Stimulated activated CD8-positive, alpha-beta memory T cell treated with anti-CD3 and anti-CD28 coated beads, Interleukin-12 subunit alpha, Interleukin-12 subunit beta, amount 100 ng/mL, for 1 hour (primary cell): Measurements from ENCODE around the gene CISH.

ENCODE experiments used
- DNase-seq: peaks from one replicate; pipeline ENCODE4 v3.0.0-alpha.2; 2020; ENCODE audit warnings: low read depth

CISH gene

GRCh38 chr3:50612970-50613846 is 1.6 kb upstream of the CISH start:
- no peak for DNase-seq

DNA sequence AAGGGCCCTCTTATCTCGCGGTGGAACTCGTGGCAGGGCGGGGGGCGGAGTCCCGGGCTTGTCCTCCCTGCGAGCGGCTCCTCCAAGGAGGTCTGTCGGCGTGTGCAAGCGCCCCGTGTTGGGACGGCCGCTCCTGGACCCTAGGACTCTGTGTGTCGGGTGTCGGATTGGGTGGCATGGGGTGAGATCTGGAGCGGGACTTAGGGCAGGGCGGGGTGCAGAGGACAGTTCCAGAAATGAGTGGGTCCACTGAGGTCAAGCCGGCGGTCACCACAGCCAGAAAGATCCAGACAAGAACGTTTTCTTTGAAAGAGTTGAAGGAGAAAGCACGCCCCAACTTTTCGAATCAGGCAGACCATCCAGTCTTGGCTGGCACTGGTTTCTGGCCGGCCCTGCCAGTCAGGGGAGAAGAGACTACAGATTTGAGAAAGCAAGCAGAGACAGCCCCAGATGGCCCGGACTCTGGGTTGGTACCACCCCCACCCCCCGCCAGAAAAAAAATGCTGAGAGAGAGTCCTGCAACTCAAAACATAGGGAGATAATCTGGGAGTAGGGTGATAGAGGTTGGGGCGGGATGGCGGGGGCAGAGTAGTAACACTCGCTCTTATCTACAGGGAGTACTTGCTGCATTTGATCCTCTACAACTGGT is 784 bp upstream of the CISH start:
- DNase-seq = no peak

GRCh38 chr3:50610992-50611463 is 546 bp downstream of the CISH start:
- no peak for DNase-seq

DNA sequence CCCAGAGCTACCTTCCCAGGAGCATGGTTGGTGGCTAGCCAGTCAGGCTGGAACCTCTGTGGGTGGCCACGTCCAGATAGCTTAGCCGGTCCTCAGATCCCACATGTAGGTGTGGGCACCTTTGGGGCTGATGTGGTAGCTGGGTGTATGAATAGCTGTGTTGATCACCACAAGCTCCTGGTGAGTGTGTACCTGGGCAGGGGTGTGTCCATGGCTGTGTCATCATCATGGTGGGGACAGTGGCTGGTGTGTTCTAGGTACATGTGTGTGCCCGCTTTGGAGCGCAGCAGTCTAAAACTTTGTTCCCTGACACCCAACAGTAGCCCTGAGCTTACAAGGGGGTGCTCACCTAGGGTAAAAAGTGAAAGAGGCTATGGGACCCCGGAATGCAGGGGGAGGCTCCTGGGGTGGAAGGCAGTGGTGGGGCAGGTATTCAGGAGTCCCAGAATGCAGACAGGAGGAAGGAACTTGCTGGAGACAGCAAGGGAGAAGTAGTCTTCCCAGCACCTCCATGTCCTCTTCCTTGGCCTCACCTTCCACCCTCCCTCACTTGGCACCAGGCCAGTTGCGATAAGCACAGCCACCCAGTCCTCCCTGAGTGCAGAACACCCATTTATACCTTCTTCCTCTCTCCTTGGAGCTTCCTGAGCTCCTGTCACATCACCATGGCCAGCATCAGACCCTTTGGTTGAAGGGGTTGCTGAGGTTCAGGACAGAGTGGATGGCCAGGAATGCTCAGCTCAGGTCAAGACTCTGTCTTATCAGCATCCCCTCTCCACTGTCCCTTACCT is 1.2 kb downstream of the CISH start:
- DNase-seq = no peak

DNA sequence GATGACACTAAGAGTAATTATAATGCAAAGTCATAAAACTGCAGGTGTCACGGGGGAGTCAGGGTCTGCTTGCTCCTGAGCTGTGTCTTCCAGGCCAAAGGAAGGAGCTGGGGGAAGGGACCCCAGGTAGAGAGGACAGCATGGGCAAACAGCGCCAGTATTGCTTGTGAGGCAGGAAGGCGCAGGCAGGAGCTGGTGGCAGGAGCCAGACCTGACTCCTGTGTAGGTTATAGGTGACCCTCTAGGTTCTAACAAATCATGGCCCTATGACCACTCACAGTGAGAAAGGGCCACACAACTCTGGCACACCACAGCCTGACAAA is 1.9 kb downstream of the CISH start:
- DNase-seq = no peak

DNA sequence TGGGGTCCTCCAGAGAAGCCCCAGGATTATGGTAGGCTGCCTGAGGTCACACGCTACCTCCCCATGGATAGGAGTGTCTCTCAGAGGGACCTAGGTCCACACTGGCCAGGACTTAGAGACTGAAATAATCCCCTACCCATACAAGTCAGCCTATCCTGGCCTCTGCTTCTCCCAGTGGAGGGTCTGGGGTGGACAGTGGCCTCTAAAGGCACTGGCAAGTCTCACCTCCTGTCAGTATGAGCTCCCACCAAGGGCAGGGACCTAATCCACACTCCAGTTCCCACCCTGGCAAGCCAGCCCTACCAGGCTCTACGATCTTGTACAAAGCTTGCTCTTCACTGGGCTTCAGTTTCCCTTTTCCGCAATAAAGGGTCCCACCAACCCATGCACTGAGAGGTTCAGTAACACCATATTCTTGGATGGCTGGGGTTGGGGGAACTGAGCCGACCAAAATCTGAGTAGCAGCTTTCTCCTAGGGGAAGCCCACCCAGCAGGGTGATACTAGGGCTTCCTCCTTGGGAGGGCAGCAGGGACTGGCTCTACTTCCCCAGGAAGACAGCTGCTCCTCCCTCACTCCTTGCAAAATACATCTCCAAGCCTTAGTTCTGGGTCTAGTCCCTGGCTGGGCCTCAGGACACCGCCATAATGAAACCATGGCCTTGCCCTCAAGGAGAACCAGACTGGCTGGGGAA is 2.4 kb downstream of the CISH start:
- no peak for DNase-seq

GRCh38 chr3:50608278-50608677 is 3.3 kb downstream of the CISH start:
- no peak for DNase-seq

DNA sequence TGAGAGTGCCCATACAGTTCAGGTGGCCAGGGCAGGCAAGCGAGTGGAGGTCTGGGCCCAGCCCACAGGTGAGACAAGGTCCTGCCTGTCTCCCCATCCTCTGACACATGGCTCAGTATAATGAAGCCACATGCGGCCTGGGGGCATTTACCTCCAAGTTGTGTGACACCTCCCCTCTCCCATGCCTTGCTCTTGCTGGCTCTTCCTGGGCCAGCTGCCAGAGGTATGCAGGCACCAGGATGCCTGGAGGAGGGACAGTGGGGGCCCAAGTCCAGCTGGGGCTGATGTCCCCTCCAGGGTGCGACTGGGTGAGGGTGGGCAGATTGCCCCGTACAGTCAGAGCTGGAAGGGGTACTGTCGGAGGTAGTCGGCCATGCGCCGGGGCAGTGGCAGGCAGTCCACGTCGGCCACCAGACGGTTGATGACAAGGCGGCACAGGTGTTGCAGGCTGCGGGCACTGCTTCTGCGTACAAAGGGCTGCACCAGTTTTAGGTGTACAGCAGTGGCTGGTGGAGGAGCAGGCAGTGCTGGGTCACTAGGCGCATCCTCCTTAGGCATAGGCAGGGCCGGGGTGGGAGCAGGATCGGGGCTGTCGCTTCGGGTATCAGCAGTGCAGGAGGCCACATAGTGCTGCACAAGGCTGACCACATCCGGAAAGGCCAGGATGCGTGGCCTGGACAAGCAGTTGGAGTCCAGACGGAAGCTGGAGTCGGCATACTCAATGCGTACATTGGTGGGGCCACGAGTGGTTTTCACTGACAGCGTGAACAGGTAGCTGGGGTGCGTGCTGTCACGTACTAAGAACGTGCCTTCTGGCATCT is 4.1 kb downstream of the CISH start:
- DNase-seq = no peak

DNA sequence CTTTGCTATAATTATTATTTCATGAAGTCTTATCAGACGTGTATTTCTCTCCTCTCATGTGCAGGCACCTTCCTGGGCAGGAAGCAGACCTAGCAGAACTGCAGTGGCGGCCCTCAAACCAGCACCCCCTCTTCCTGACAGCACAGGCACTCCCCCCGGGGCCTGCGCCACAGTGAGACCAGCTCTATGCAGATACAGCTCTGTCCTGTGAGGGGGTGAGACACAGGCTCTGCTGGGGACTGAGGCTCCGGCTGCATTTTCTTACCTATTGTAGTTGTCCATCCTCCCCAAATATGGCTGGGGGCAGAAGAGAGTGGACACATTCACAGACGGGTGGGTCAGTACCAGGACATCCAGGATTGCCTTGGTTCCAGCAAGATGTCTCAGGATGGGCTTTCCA is 5.0 kb downstream of the CISH start:
- DNase-seq = no peak

- DNase-seq = no peak
These were observed 5.7 kb downstream of the CISH start for GRCh38 chr3:50605901-50606326.

- DNase-seq = no peak
These were observed 6.7 kb downstream of the CISH start for GRCh38 chr3:50604628-50605588.

- no peak for DNase-seq
These were observed 7.4 kb downstream of the CISH start for GRCh38 chr3:50604110-50604621.

DNA sequence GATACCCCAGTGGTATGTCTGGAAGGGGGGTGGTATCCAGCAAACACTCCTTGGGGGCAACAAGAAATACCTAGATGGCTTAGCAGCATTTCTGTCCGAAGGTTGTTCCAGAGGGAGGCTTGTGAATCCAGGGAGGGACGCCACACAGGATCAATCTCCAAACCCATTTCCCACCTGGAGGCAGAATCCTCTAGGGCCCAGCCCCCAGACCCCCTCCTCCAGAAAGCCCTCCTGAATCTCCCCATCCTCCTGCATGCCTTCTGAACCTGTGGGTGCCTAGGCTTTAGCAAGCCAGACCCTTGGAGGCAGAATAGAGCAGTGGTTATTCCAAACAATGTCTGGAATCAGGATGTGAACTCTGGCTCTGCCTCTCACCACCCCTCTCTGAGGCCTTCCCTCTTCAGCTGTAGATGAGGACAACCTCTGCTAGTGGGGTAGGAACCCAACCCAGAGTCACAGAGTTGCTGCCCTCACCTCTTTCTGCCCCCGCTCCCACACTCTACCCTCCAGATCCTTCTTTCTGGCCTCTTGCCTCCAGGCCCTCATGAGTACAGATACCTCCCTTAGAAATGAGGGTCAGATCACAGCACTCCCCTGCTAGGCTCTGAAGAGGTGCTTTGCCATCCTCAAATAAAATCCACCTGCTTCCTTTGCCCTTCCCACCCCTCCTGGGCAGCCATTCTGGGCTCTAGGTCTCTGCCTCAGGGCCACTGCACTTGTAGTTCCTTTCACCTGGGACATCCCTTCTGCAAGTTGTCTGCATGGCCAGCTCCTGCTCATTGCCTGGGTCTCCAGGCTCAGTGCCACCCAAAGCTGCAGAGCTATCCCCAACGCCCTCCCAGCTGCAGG is 8.1 kb downstream of the CISH start:
- DNase-seq = no peak

DNA sequence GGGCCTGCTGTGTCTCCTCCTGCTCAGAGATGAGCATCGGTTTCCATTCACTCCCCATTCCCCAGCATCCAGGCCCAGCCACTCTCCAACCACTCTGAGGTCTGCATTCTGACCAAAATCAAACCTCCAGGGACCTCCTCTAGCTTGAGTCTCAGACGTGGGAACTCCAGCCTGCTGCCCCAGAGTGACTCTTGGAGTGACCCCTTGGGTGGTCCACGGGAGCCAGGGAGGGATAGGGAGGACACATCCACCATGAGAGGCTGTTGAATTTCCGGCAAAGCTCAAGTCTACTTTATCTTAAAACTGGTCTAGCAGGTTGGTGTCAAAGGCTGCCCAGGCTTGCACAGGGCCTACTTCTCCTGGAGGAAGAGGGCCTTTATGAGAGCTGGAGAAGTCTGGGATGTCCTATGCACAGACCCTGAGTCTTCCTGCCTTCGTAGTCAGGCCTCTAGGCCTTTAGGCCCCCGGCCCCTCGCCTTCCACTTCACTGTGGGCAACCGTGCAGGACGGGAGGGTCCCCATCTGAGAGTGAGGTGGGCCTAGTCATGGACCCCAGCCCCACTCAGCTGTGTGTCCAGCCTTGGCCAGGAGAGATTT is 8.9 kb downstream of the CISH start:
- no peak for DNase-seq

- no peak for DNase-seq
These were observed 10.6 kb downstream of the CISH start for GRCh38 chr3:50600841-50601591.

- no peak for DNase-seq
These were observed 11.3 kb downstream of the CISH start for GRCh38 chr3:50600141-50600753.

DNA sequence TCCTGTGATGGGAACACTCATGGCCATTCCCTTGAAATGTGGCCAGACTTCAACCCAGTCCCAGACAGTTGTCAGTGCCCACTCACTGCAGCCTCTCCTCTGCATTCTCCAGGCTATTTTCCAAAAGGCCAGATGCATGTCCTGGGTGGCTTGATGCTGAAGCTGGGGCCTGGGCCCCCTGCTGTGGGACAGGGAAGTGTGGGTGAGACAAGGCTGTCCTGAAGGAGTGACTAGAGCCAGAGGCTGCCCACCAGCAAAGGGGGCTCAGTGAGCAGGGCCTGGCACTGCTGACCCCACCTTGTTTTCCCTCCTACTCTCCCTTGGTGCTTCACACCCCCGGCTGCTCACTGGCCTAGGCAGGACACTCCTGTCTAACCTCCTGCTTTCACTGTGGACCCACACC is 11.9 kb downstream of the CISH start:
- no peak for DNase-seq
